Fibroblast of lung (primary cell): Measurements from ENCODE around the gene EGFL8.

ENCODE experiments used
- CTCF ChIP-seq, 2 donors: IDR thresholded peaks in 1 of 2; conservative IDR thresholded peaks in 1 of 2; 1 replicate in 1 of 2; 2 replicates in 1 of 2; pipeline ENCODE4 v1.5.1; 2011 to 2012; ENCODE audit warnings: low read length in 2 of 2, control low read depth in 1 of 2, inconsistent platforms in 1 of 2, low read depth in 1 of 2, mild to moderate bottlenecking in 1 of 2
- EZH2 ChIP-seq: IDR thresholded peaks from 2 replicates; pipeline ENCODE4 v1.5.1; 2012; ENCODE audit warnings: low read length, control low read depth, mild to moderate bottlenecking; ENCODE audit errors: missing control alignments

- TF ChIP-seq CTCF (conservative IDR thresholded peaks at IDR 0.05 in 1 of 2, IDR thresholded peaks at IDR 0.05 in 1 of 2; ENCODE audit: low read depth in 1 of 2, low read length in 2 of 2) (no peak), EZH2 (no peak)
Observed at GRCh38 chr6:32146287-32146686, 18.1 kb upstream of the EGFL8 start.
